ENCODE data around the gene NELFCD. TPM values are rescaled to one million over a fixed set of nuclear protein-coding genes. Genes with fewer than 3 reads are reported as not detected.

Gene NELFCD
- total and polyA plus RNA-seq, 9 of the 15 experiments (the other 6 are each of a cell fraction or from before 2014, with no cell fraction given): 11.7 to 163 (median 96.5) TPM

DNA sequence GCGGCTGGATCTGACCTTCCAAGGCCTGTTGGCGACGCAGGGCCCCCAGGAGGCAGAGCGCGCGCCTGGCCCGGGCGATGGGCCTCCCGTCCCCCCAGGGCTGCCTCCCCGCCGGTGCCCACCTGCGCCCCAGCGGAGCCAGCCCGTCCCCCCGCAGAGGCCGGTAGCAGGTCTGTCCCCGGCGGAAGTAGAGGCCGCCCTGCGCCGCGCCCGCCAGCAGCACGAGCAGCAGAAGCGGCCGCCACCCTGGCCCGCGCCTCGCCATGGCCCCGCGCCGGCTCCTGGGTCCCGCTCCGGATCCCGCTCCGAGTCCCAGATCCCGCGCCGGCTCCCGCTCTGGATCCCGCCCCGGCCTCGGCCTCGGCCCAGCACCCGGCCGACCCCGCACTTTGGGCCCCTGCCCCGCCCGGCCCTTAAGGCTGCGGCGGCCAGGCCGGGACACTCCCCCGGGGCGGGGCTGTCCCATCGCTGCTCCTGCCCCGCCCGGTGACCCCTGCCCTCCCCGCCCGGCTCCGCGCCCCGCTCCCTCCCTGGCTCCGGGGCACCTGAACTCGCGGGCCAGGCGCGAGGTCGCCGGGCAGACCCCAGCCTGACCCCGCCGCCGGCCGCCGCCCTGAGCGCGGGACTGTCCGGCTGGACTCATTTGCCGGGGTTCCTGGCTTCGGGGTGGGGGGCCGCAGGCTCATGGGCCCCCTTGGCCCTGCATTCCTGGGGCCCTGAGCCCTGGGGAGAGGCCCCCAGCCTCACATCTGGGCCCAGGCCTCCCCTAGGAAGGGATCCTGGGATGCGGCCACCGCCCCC lies 26.0 kb downstream of the NELFCD start, which contains the start of gene CTSZ (continued):
- TF ChIP-seq, protein P1, sequence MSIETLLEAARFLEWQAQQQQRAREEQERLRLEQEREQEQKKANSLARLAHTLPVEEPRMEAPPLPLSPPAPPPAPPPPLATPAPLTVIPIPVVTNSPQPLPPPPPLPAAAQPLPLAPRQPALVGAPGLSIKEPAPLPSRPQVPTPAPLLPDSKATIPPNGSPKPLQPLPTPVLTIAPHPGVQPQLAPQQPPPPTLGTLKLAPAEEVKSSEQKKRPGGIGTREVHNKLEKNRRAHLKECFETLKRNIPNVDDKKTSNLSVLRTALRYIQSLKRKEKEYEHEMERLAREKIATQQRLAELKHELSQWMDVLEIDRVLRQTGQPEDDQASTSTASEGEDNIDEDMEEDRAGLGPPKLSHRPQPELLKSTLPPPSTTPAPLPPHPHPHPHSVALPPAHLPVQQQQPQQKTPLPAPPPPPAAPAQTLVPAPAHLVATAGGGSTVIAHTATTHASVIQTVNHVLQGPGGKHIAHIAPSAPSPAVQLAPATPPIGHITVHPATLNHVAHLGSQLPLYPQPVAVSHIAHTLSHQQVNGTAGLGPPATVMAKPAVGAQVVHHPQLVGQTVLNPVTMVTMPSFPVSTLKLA (conservative IDR thresholded peaks at IDR 0.05): no peak
- TF ChIP-seq GATAD2A (IDR thresholded peaks at IDR 0.05) (no peak), NELFE (IDR thresholded peaks at IDR 0.05; ENCODE audit: insufficient read depth, insufficient read length) (no peak), FOSL1 (tag; conservative IDR thresholded peaks at IDR 0.05) (no peak), KDM2B (CRISPR knock-in tag; IDR thresholded peaks at IDR 0.05) (no peak), ZNF511 (CRISPR knock-in tag; IDR thresholded peaks at IDR 0.05) (no peak), NONO (IDR thresholded peaks at IDR 0.05; ENCODE audit: low read depth in 2 of 2, low read length in 1 of 2) (peak; percentile 70 to 82; a peak in 3 of 4 replicates), ZNF197 (CRISPR knock-in tag; IDR thresholded peaks at IDR 0.05; ENCODE audit: low read depth) (no peak), ZNF146 (CRISPR knock-in tag; IDR thresholded peaks at IDR 0.05; ENCODE audit: unreplicated experiment) (no peak)
- TF ChIP-seq, protein P2, sequence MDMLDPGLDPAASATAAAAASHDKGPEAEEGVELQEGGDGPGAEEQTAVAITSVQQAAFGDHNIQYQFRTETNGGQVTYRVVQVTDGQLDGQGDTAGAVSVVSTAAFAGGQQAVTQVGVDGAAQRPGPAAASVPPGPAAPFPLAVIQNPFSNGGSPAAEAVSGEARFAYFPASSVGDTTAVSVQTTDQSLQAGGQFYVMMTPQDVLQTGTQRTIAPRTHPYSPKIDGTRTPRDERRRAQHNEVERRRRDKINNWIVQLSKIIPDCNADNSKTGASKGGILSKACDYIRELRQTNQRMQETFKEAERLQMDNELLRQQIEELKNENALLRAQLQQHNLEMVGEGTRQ (CRISPR knock-in tag; IDR thresholded peaks at IDR 0.05): no peak
- TF ChIP-seq, protein P3, sequence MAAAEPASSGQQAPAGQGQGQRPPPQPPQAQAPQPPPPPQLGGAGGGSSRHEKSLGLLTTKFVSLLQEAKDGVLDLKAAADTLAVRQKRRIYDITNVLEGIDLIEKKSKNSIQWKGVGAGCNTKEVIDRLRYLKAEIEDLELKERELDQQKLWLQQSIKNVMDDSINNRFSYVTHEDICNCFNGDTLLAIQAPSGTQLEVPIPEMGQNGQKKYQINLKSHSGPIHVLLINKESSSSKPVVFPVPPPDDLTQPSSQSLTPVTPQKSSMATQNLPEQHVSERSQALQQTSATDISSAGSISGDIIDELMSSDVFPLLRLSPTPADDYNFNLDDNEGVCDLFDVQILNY (CRISPR knock-in tag; IDR thresholded peaks at IDR 0.05): no peak
